Smooth muscle cell (in vitro differentiated cells): Measurements from ENCODE around the gene SERTAD1. TPM values are rescaled to one million over a fixed set of nuclear protein-coding genes. Genes with fewer than 3 reads are reported as not detected.
"Not testable (repeated sequence)": the region's sequence is repeated elsewhere in the genome, so short reads cannot be mapped to it uniquely, and the experiment has no call there.

Experiments
- DNase-seq: peaks from one replicate; lab custom pipeline; 2025; ENCODE audit not compliant: unreplicated experiment; lab: John Stamatoyannopoulos, UW
- H2AFZ ChIP-seq: fragments of 200-600 bp; sonication (generic); 2 replicates; pipeline ENCODE4 v1.6.0; 2016; ENCODE audit warnings: antibody characterized with exemption, low read depth, mild to moderate bottlenecking
- H3F3A ChIP-seq: fragments of 200-600 bp; sonication (generic); 2 replicates; pipeline ENCODE4 v1.6.0; 2017; ENCODE audit warnings: antibody characterized with exemption, low read depth
- H3K27ac ChIP-seq: fragments of 200-600 bp; sonication (generic); 2 replicates; pipeline ENCODE4 v1.5.1; 2016; ENCODE audit warnings: low read depth, mild to moderate bottlenecking
- H3K27me3 ChIP-seq: fragments of 200-600 bp; sonication (generic); 2 replicates; pipeline ENCODE4 v1.6.1; 2016; ENCODE audit warnings: low read depth, mild to moderate bottlenecking
- H3K36me3 ChIP-seq: fragments of 200-600 bp; sonication (generic); 2 replicates; pipeline ENCODE4 v1.5.1; 2016; ENCODE audit warnings: low read depth
- H3K4me1 ChIP-seq: fragments of 200-600 bp; sonication (generic); 2 replicates; pipeline ENCODE4 v1.5.1; 2016; ENCODE audit warnings: low read depth
- H3K4me2 ChIP-seq: fragments of 200-600 bp; sonication (generic); 2 replicates; pipeline ENCODE4 v1.6.0; 2016; ENCODE audit warnings: mild to moderate bottlenecking
- H3K4me3 ChIP-seq: fragments of 200-600 bp; sonication (generic); 2 replicates; pipeline ENCODE4 v1.5.1; 2016; ENCODE audit warnings: mild to moderate bottlenecking
- H3K79me2 ChIP-seq: fragments of 200-600 bp; sonication (generic); 2 replicates; pipeline ENCODE4 v1.6.0; 2016; ENCODE audit warnings: low read depth, mild to moderate bottlenecking
- H3K9ac ChIP-seq: fragments of 200-600 bp; sonication (generic); 2 replicates; pipeline ENCODE4 v1.6.0; 2016; ENCODE audit warnings: low read depth
- H3K9me3 ChIP-seq: fragments of 200-600 bp; sonication (generic); replicated peaks from 2 replicates; pipeline ENCODE4 v1.5.1; 2016; ENCODE audit warnings: low read depth
- H4K20me1 ChIP-seq: fragments of 200-600 bp; sonication (generic); 2 replicates; pipeline ENCODE4 v1.6.0; 2016; ENCODE audit warnings: low read depth
- WGBS: methylation state at CpG from one replicate; pipeline ENCODE4 v1.1.7; 2016; ENCODE audit warnings: low lambda C conversion rate; 5-methylcytosine and 5-hydroxymethylcytosine counted together
- polyA plus RNA-seq: library from polyadenylated mRNA; unstranded; fragments of >200 nt; fragmentation: Nextera tagmentation; extraction: Ambion mirVana; gene quantifications from 2 replicates; pipeline ENCODE4 v1.2.1, GENCODE V29; 2016
- total RNA-seq: library from RNA; depleted of rRNA; stranded (reverse); fragments of >200 nt; gene quantifications from 2 replicates; pipeline ENCODE4 v1.2.3, GENCODE V29; 2014
- TF ChIP-seq, protein P1 (sequence below): fragments of 200-600 bp; sonication (generic); IDR thresholded peaks from 2 replicates; pipeline ENCODE4 v1.5.1; 2017; ENCODE audit warnings: borderline replicate concordance, mild to moderate bottlenecking, antibody characterized with exemption; ENCODE audit not compliant: insufficient read depth, poor library complexity, severe bottlenecking

The SERTAD1 gene
- total and polyA plus RNA-seq, 2 experiments from 2014 or later, result 44.0 to 67.2 TPM

- Histone ChIP-seq H3K4me1 (no peaks in the 10 kb centered on the region), H3K27me3 (no peaks in the 10 kb centered on the region), H3K27ac (no peak overlapping the region), H3K4me3 (no peak overlapping the region), H3F3A (no peaks in the 10 kb centered on the region), H3K36me3 (no peaks in the 10 kb centered on the region), H4K20me1 (no peaks in the 10 kb centered on the region), H3K9ac (no peak overlapping the region), H3K4me2 (no peak overlapping the region), H3K9me3 (no peaks in the 10 kb centered on the region), H2AFZ (no peak overlapping the region), H3K79me2 (no peaks in the 10 kb centered on the region)
- 98% methylated on average over 3 of the region's 3 CpGs for WGBS
- DNase-seq, result no peak
- TF ChIP-seq, protein P1, sequence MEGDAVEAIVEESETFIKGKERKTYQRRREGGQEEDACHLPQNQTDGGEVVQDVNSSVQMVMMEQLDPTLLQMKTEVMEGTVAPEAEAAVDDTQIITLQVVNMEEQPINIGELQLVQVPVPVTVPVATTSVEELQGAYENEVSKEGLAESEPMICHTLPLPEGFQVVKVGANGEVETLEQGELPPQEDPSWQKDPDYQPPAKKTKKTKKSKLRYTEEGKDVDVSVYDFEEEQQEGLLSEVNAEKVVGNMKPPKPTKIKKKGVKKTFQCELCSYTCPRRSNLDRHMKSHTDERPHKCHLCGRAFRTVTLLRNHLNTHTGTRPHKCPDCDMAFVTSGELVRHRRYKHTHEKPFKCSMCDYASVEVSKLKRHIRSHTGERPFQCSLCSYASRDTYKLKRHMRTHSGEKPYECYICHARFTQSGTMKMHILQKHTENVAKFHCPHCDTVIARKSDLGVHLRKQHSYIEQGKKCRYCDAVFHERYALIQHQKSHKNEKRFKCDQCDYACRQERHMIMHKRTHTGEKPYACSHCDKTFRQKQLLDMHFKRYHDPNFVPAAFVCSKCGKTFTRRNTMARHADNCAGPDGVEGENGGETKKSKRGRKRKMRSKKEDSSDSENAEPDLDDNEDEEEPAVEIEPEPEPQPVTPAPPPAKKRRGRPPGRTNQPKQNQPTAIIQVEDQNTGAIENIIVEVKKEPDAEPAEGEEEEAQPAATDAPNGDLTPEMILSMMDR, result no peak
Observed at GRCh38 chr19:40458597-40458974, 32.8 kb upstream of the SERTAD1 start.

- no peak overlapping the region for H3K4me3 ChIP-seq
- H3K27me3 ChIP-seq, result no peaks in the 10 kb centered on the region
- H2AFZ ChIP-seq, result no peak overlapping the region
- H4K20me1 ChIP-seq, result no peaks in the 10 kb centered on the region
- H3K9me3 ChIP-seq, result no peaks in the 10 kb centered on the region
- no peaks in the 10 kb centered on the region for H3K4me1 ChIP-seq
- 95% methylated on average over 23 of the region's 27 CpGs for WGBS
- no peak overlapping the region for H3K4me2 ChIP-seq
- H3K36me3 ChIP-seq, result no peaks in the 10 kb centered on the region
- no peaks in the 10 kb centered on the region for H3F3A ChIP-seq
- DNase-seq, result no peak
- no peak overlapping the region for H3K9ac ChIP-seq
- no peaks in the 10 kb centered on the region for H3K79me2 ChIP-seq
- TF ChIP-seq, protein P1, result no peak
- H3K27ac ChIP-seq, result no peak overlapping the region
Observed at GRCh38 chr19:40457953-40458596, 32.3 kb upstream of the SERTAD1 start.

- H3K9ac ChIP-seq, result no peak overlapping the region
- H4K20me1 ChIP-seq, result no peaks in the 10 kb centered on the region
- TF ChIP-seq, protein P1, result no peak
- no peak overlapping the region for H2AFZ ChIP-seq
- no peak overlapping the region for H3K27ac ChIP-seq
- DNase-seq, result no peak
- H3K4me2 ChIP-seq, result no peak overlapping the region
- H3K79me2 ChIP-seq, result no peaks in the 10 kb centered on the region
- no peaks in the 10 kb centered on the region for H3K27me3 ChIP-seq
- no peaks in the 10 kb centered on the region for H3K9me3 ChIP-seq
- no peaks in the 10 kb centered on the region for H3K4me1 ChIP-seq
- 100% methylated on average over 5 of the region's 5 CpGs for WGBS
- no peaks in the 10 kb centered on the region for H3K36me3 ChIP-seq
- no peak overlapping the region for H3K4me3 ChIP-seq
- no peaks in the 10 kb centered on the region for H3F3A ChIP-seq
Observed at GRCh38 chr19:40457048-40457447, 31.3 kb upstream of the SERTAD1 start.

- not testable (repeated sequence) for H3K27ac ChIP-seq, H3K4me3 ChIP-seq, H2AFZ ChIP-seq, H3K4me2 ChIP-seq, H3K4me1 ChIP-seq, DNase-seq, H3K36me3 ChIP-seq, H3F3A ChIP-seq, H3K79me2 ChIP-seq, H4K20me1 ChIP-seq, H3K9ac ChIP-seq, H3K9me3 ChIP-seq, H3K27me3 ChIP-seq
- WGBS, result 89% methylated on average over 6 of the region's 6 CpGs
Observed at GRCh38 chr19:40453943-40454342, 28.2 kb upstream of the SERTAD1 start.
